ENCODE measurements around the gene ACTRT3. TPM values are rescaled to one million over a fixed set of nuclear protein-coding genes. Genes with fewer than 3 reads are reported as not detected.
A peak's percentile ranks its signal among the peaks of the same experiment; 100 is the strongest.

Gene ACTRT3
- total and polyA plus RNA-seq, 2 of the 13 experiments (the other 11 are each of a cell fraction or from before 2014, with no cell fraction given): 0.42 to 0.97 TPM

GRCh38 chr3:169764312-169764881 lies 5.0 kb downstream of the ACTRT3 start (continued):
- TF ChIP-seq ZBTB49 (CRISPR knock-in tag; IDR thresholded peaks at IDR 0.05; ENCODE audit: borderline replicate concordance) (no peak), TERF1 (CRISPR knock-in tag; IDR thresholded peaks at IDR 0.05) (no peak), ARID2 (CRISPR knock-in tag; IDR thresholded peaks at IDR 0.05; ENCODE audit: borderline replicate concordance) (no peak), ZNF33B (CRISPR knock-in tag; IDR thresholded peaks at IDR 0.05) (no peak), FLYWCH1 (CRISPR knock-in tag; IDR thresholded peaks at IDR 0.05) (no peak), ZNF781 (CRISPR knock-in tag; IDR thresholded peaks at IDR 0.05; ENCODE audit: borderline replicate concordance, not compliant biosample characterization) (no peak), ZNF563 (CRISPR knock-in tag; IDR thresholded peaks at IDR 0.05) (peak; percentile 59; the same call in 1 of the 2 replicates), CENPX (CRISPR knock-in tag; IDR thresholded peaks at IDR 0.05) (no peak), ZNF354B (CRISPR knock-in tag; IDR thresholded peaks at IDR 0.05) (no peak), ZNF713 (CRISPR knock-in tag; IDR thresholded peaks at IDR 0.05) (0 out of 2 replicates have a peak, but pooled peaks have one; percentile 15), ZFAT (CRISPR knock-in tag; conservative IDR thresholded peaks at IDR 0.05) (no peak), ZMYM3 (CRISPR knock-in tag; IDR thresholded peaks at IDR 0.05) (no peak), JUNB (CRISPR knock-in tag; IDR thresholded peaks at IDR 0.05; ENCODE audit: borderline replicate concordance) (no peak), HNF4G (IDR thresholded peaks at IDR 0.05; ENCODE audit: borderline replicate concordance, low read depth, low read length) (no peak), HNF4G (CRISPR knock-in tag; IDR thresholded peaks at IDR 0.05; ENCODE audit: borderline replicate concordance, low read depth) (no peak), MAX (IDR thresholded peaks at IDR 0.05) (no peak; the same call in 1 of the 2 replicates), ZNF709 (CRISPR knock-in tag; IDR thresholded peaks at IDR 0.05) (0 out of 2 replicates have a peak, but pooled peaks have one; percentile 7), ZNF562 (CRISPR knock-in tag; IDR thresholded peaks at IDR 0.05; ENCODE audit: borderline replicate concordance) (no peak), SRSF1 (optimal IDR thresholded peaks at IDR 0.05; ENCODE audit: low read depth, low read length) (peak; percentile 33), MED1 (CRISPR knock-in tag; IDR thresholded peaks at IDR 0.05) (no peak), ARID4A (CRISPR knock-in tag; IDR thresholded peaks at IDR 0.05; ENCODE audit: borderline replicate concordance) (0 out of 2 replicates have a peak, but pooled peaks have one; percentile 63)
